ENCODE data around the gene THUMPD3. TPM values are rescaled to one million over a fixed set of nuclear protein-coding genes. Genes with fewer than 3 reads are reported as not detected.

Gene THUMPD3
- total and polyA plus RNA-seq, 9 of the 15 experiments (the other 6 are each of a cell fraction or from before 2014, with no cell fraction given) = 58.3 to 132 (median 113) TPM

GRCh38 chr3:9402410-9403228, 39.8 kb downstream of the THUMPD3 start (continued):
- TF ChIP-seq ZFX (CRISPR knock-in tag; IDR thresholded peaks at IDR 0.05) (peak; percentile 33; the same call in 1 of the 2 replicates), SRSF1 (IDR thresholded peaks at IDR 0.05; ENCODE audit: low read depth, low read length) (no peak), POLR2AphosphoS2 (IDR thresholded peaks at IDR 0.05; ENCODE audit: low read length) (no peak), PTBP1 (IDR thresholded peaks at IDR 0.05; ENCODE audit: low read depth, low read length) (no peak), NR4A1 (CRISPR knock-in tag; IDR thresholded peaks at IDR 0.05) (no peak), NR4A1 (tag; IDR thresholded peaks at IDR 0.05) (no peak), SIX5 (IDR thresholded peaks at IDR 0.05; ENCODE audit: borderline replicate concordance in 1 of 2, insufficient read depth in 1 of 2, low read depth in 1 of 2, low read length in 2 of 2) (no peak), KDM1A (IDR thresholded peaks at IDR 0.05) (peak; percentile 21 to 30; a peak in 1 of 4 replicates), STAT5A (IDR thresholded peaks at IDR 0.05; ENCODE audit: borderline replicate concordance, low read length) (0 out of 2 replicates have a peak, but pooled peaks have one; percentile 10), ZNF280A (IDR thresholded peaks at IDR 0.05; ENCODE audit: low read depth, partially characterized antibody) (no peak), BHLHE40 (IDR thresholded peaks at IDR 0.05; ENCODE audit: low read length) (no peak), CREB5 (CRISPR knock-in tag; IDR thresholded peaks at IDR 0.05) (no peak), KAT2B (IDR thresholded peaks at IDR 0.05; ENCODE audit: low read depth, low read length) (no peak), ZNF76 (CRISPR knock-in tag; IDR thresholded peaks at IDR 0.05; ENCODE audit: borderline replicate concordance) (no peak), DDX20 (tag; IDR thresholded peaks at IDR 0.05; ENCODE audit: low read depth) (no peak), SFPQ (IDR thresholded peaks at IDR 0.05; ENCODE audit: low read depth, low read length) (no peak)
- TF ChIP-seq, protein P1, sequence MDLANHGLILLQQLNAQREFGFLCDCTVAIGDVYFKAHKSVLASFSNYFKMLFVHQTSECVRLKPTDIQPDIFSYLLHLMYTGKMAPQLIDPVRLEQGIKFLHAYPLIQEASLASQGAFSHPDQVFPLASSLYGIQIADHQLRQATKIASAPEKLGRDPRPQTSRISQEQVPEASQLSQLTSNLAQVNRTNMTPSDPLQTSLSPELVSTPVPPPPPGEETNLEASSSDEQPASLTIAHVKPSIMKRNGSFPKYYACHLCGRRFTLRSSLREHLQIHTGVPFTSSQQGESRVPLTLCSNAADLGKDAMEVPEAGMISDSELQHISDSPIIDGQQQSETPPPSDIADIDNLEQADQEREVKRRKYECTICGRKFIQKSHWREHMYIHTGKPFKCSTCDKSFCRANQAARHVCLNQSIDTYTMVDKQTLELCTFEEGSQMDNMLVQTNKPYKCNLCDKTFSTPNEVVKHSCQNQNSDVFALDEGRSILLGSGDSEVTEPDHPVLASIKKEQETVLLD (IDR thresholded peaks at IDR 0.05) = peak; percentile 69; the same call in 1 of the 2 replicates
- TF ChIP-seq, protein P2, sequence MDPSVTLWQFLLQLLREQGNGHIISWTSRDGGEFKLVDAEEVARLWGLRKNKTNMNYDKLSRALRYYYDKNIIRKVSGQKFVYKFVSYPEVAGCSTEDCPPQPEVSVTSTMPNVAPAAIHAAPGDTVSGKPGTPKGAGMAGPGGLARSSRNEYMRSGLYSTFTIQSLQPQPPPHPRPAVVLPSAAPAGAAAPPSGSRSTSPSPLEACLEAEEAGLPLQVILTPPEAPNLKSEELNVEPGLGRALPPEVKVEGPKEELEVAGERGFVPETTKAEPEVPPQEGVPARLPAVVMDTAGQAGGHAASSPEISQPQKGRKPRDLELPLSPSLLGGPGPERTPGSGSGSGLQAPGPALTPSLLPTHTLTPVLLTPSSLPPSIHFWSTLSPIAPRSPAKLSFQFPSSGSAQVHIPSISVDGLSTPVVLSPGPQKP (CRISPR knock-in tag; IDR thresholded peaks at IDR 0.05) = no peak
- TF ChIP-seq, protein P3, sequence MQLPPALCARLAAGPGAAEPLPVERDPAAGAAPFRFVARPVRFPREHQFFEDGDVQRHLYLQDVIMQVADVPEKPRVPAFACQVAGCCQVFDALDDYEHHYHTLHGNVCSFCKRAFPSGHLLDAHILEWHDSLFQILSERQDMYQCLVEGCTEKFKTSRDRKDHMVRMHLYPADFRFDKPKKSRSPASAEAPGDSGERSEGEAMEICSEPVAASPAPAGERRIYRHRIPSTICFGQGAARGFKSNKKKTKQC (CRISPR knock-in tag; IDR thresholded peaks at IDR 0.05) = no peak
